ENCODE measurements around the gene MYO1E. TPM values are rescaled to one million over a fixed set of nuclear protein-coding genes. Genes with fewer than 3 reads are reported as not detected.

Gene MYO1E
- total RNA-seq, 2 donors from 2014 or later, result 47.8 to 65.6 TPM

DNA sequence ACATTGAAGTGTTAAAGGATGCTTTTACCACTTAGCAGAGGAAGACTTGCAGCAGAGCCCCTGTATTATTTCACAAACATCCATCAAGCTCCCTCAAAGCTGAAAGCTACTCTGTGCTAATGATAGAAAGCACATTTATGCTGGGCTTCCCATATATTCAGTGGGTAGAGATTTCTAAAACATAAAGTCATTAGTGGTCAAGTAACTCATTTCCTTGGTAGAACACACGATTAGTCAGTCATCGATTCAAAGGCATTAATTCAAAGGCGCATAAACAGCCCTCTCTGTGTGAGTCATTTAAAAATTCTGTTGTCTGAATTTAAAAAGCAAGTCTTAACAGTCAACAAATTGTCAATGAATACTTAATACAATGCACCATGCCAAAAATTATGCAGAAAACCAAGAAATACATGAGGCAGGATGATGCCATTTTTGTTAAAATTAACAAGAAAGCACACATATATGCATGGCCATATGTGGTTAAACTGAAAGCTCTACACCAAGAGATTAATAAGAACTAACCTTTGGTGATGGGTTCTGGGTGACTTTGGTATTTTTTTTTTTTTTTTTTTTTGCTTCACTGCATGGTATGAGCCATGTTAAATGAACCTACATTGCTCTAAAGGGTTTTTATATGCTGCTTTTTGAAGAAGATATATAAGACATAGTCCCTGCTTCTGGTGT is 104.4 kb downstream of the MYO1E start:
- no peaks in the 10 kb centered on the region for H3K9me3 Mint-ChIP-seq
- Histone ChIP-seq H3K27me3 (ENCODE audit: control insufficient read depth, insufficient read depth, low read length, poor library complexity, severe bottlenecking) (no peaks in the 10 kb centered on the region), H3K27ac (ENCODE audit: low read depth, low read length) (no peak overlapping the region), H3K36me3 (ENCODE audit: control insufficient read depth, insufficient read depth, low read length) (no peaks in the 10 kb centered on the region), H3K4me3 (ENCODE audit: low read length) (no peak overlapping the region), H3K9ac (ENCODE audit: extremely low read depth, low read length, poor library complexity, severe bottlenecking) (no peak overlapping the region), H3K9me3 (ENCODE audit: control insufficient read depth, low read length) (no peaks in the 10 kb centered on the region), H3K4me1 (ENCODE audit: control insufficient read depth, insufficient read depth, low read length) (no peaks in the 10 kb centered on the region)
- peaks cover 9% of the 10 kb centered on the region for H3K36me3 Mint-ChIP-seq (ENCODE audit: low read depth)
- no peak for DNase-seq
- H3K27me3 Mint-ChIP-seq (ENCODE audit: insufficient read depth), result no peaks in the 10 kb centered on the region
- peaks cover 11% of the 10 kb centered on the region for H3K4me1 Mint-ChIP-seq
- TF ChIP-seq, protein P1, sequence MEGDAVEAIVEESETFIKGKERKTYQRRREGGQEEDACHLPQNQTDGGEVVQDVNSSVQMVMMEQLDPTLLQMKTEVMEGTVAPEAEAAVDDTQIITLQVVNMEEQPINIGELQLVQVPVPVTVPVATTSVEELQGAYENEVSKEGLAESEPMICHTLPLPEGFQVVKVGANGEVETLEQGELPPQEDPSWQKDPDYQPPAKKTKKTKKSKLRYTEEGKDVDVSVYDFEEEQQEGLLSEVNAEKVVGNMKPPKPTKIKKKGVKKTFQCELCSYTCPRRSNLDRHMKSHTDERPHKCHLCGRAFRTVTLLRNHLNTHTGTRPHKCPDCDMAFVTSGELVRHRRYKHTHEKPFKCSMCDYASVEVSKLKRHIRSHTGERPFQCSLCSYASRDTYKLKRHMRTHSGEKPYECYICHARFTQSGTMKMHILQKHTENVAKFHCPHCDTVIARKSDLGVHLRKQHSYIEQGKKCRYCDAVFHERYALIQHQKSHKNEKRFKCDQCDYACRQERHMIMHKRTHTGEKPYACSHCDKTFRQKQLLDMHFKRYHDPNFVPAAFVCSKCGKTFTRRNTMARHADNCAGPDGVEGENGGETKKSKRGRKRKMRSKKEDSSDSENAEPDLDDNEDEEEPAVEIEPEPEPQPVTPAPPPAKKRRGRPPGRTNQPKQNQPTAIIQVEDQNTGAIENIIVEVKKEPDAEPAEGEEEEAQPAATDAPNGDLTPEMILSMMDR (conservative IDR thresholded peaks at IDR 0.05), result no peak
- WGBS, 2 experiments (ENCODE audit: insufficient coverage in 1 of 2, insufficient read length in 1 of 2), result 97% methylated on average over 3 of the region's 3 CpGs; no CpG with 5 or more reads in 1 of the 2 experiments
- no peak overlapping the region for H3K27ac Mint-ChIP-seq
- no peak overlapping the region for H3K4me3 Mint-ChIP-seq

DNA sequence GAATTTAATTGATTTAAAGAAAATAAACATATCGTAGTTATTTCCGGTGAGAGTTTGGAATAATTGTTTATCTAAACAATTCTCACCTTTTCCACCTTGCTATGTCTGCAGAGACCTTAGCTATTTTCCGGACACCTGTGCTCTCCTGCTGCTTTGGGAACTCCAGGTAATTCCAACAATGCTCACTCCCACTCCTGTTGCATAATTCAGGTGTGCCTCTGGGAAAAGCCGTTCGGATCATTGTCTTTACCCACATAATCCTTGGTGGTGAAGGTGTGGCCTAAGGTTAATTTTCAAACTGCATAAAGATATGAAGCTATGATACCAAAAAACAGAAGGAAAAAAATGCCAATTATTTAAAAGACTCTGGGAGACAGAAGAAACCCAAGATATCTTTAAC is 106.6 kb downstream of the MYO1E start:
- peaks cover 9% of the 10 kb centered on the region for H3K36me3 Mint-ChIP-seq (ENCODE audit: low read depth)
- no peak for DNase-seq
- Histone ChIP-seq H3K27me3 (ENCODE audit: control insufficient read depth, insufficient read depth, low read length, poor library complexity, severe bottlenecking) (no peaks in the 10 kb centered on the region), H3K4me1 (ENCODE audit: control insufficient read depth, insufficient read depth, low read length) (no peaks in the 10 kb centered on the region), H3K9me3 (ENCODE audit: control insufficient read depth, low read length) (no peaks in the 10 kb centered on the region), H3K36me3 (ENCODE audit: control insufficient read depth, insufficient read depth, low read length) (no peaks in the 10 kb centered on the region), H3K9ac (ENCODE audit: extremely low read depth, low read length, poor library complexity, severe bottlenecking) (no peak overlapping the region), H3K4me3 (ENCODE audit: low read length) (no peak overlapping the region), H3K27ac (ENCODE audit: low read depth, low read length) (no peak overlapping the region)
- TF ChIP-seq, protein P1 (conservative IDR thresholded peaks at IDR 0.05), result no peak
- no peaks in the 10 kb centered on the region for H3K9me3 Mint-ChIP-seq
- H3K4me3 Mint-ChIP-seq, result no peak overlapping the region
- H3K27me3 Mint-ChIP-seq (ENCODE audit: insufficient read depth), result no peaks in the 10 kb centered on the region
- 92% methylated on average over 5 of the region's 5 CpGs; no CpG with 5 or more reads in 1 of the 2 experiments for WGBS, 2 experiments (ENCODE audit: insufficient coverage in 1 of 2, insufficient read length in 1 of 2)
- no peak overlapping the region for H3K27ac Mint-ChIP-seq
- H3K4me1 Mint-ChIP-seq, result peaks cover 8% of the 10 kb centered on the region

DNA sequence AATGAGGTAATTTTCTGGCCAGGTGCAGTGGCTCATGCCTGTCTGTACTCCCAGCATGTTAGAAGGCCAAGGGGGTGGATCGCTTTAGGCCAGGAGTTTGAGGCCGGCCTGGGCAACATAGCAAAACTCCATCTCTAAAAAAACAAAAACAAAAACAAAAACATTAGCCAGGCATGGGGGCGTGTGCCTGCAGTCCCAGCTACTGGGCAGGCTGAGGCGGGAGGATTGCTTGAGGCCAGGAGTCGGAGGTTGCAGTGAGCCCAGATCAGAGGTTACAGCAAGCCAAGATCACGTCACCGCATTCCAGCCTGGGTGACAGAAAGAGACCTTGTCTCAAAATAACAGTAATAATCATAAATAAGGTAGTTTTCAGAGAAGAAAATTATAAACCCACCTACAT is 110.4 kb downstream of the MYO1E start:
- no peaks in the 10 kb centered on the region for H3K27me3 Mint-ChIP-seq (ENCODE audit: insufficient read depth)
- Histone ChIP-seq H3K27me3 (ENCODE audit: control insufficient read depth, insufficient read depth, low read length, poor library complexity, severe bottlenecking) (no peaks in the 10 kb centered on the region), H3K9me3 (ENCODE audit: control insufficient read depth, low read length) (no peaks in the 10 kb centered on the region), H3K9ac (ENCODE audit: extremely low read depth, low read length, poor library complexity, severe bottlenecking) (no peak overlapping the region), H3K4me1 (ENCODE audit: control insufficient read depth, insufficient read depth, low read length) (no peaks in the 10 kb centered on the region), H3K27ac (ENCODE audit: low read depth, low read length) (no peak overlapping the region), H3K36me3 (ENCODE audit: control insufficient read depth, insufficient read depth, low read length) (no peaks in the 10 kb centered on the region), H3K4me3 (ENCODE audit: low read length) (no peak overlapping the region)
- no peaks in the 10 kb centered on the region for H3K36me3 Mint-ChIP-seq (ENCODE audit: low read depth)
- TF ChIP-seq, protein P1 (conservative IDR thresholded peaks at IDR 0.05), result no peak
- no peak for DNase-seq
- H3K4me3 Mint-ChIP-seq, result no peak overlapping the region
- H3K27ac Mint-ChIP-seq, result no peak overlapping the region
- no peaks in the 10 kb centered on the region for H3K9me3 Mint-ChIP-seq
- 92% methylated on average over 4 to 5 of the region's 7 CpGs for WGBS, 2 experiments (ENCODE audit: insufficient coverage in 1 of 2, insufficient read length in 1 of 2)
- peaks cover 3% of the 10 kb centered on the region for H3K4me1 Mint-ChIP-seq
